HCT116 (cell line): ENCODE measurements around the gene RABL6. TPM values are rescaled to one million over a fixed set of nuclear protein-coding genes. Genes with fewer than 3 reads are reported as not detected.
"Not testable (repeated sequence)": the region's sequence is repeated elsewhere in the genome, so short reads cannot be mapped to it uniquely, and the experiment has no call there.

Source experiments
- ATAC-seq: fragments of 200-7000 bp; cut with Tn5 transposase; 2 replicates; pipeline ENCODE4 v1.9.1; 2020; ENCODE audit warnings: mild to moderate bottlenecking, moderate library complexity
- BruUV-seq: library from RNA; stranded (reverse); fragments of 400-500 nt; replicated peaks from 2 replicates; lab custom pipeline; 2021; lab: Mats Ljungman, UMichigan
- CTCF ChIA-PET: fragments of 300-600 bp; sonication (Branson Sonifier 250); formaldehyde crosslinking; loops from one replicate; lab custom pipeline; 2021; ENCODE audit warnings: antibody characterized with exemption; lab: Charles Lee
- POLR2A ChIA-PET: fragments of 300-600, 350-600 bp; sonication (Branson Sonifier 250); formaldehyde crosslinking; loops from one replicate; lab custom pipeline; 2021; ENCODE audit warnings: antibody characterized with exemption; lab: Charles Lee
- RAD21 ChIA-PET, 2 experiments: fragments of 300-600 bp; sonication (Branson Sonifier 250); formaldehyde crosslinking; loops; one replicate each; lab custom pipeline; 2023; ENCODE audit warnings: low total read pairs in 2 of 2; ENCODE audit not compliant: uncharacterized antibody in 2 of 2, unreplicated experiment in 2 of 2, low non-redundant PET in 1 of 2; lab: Charles Lee
- DNase-seq: peaks from one replicate; pipeline ENCODE4 v3.0.0-alpha.2; 2010; ENCODE audit warnings: low read depth, low spot score
- H2AFZ ChIP-seq: fragments of 200-600 bp; shearing (Covaris generic), sonication (generic); 2 replicates; pipeline ENCODE4 v1.6.1; 2017; ENCODE audit warnings: low read depth, mixed run types, mixed read lengths, antibody characterized with exemption, low read length; ENCODE audit not compliant: poor library complexity, severe bottlenecking
- H3K27ac ChIP-seq: 2 replicates; pipeline ENCODE4 v1.5.1; 2012; ENCODE audit warnings: low read depth, low read length
- H3K27me3 ChIP-seq: fragments of 200-600 bp; sonication (generic); 2 replicates; pipeline ENCODE4 v1.6.1; 2016; ENCODE audit warnings: mixed run types, low read length, mixed read lengths; ENCODE audit not compliant: insufficient read depth
- H3K36me3 ChIP-seq, 2 experiments: fragments of 200-500 bp in 1 of 2; fragments of 200-600 bp in 1 of 2; sonication (Bioruptor generic) in 1 of 2; sonication (generic) in 1 of 2; 2 replicates each; pipeline versions ENCODE4 v1.5.1 to v1.6.1; 2014 to 2016; ENCODE audit warnings: low read length in 2 of 2, inconsistent platforms in 1 of 2, mixed read lengths in 1 of 2, mixed run types in 1 of 2; ENCODE audit not compliant: insufficient read depth in 2 of 2, control insufficient read depth in 1 of 2
- H3K4me1 ChIP-seq, 2 experiments: fragments of 200-600 bp in 1 of 2; sonication (generic) in 1 of 2; 2 replicates each; pipeline versions ENCODE4 v1.5.1 to v1.6.1; 2012 to 2017; ENCODE audit warnings: low read length in 2 of 2, inconsistent platforms in 1 of 2, mild to moderate bottlenecking in 1 of 2, mixed read lengths in 1 of 2, mixed run types in 1 of 2, moderate library complexity in 1 of 2; ENCODE audit not compliant: insufficient read depth in 2 of 2, control insufficient read depth in 1 of 2
- H3K4me2 ChIP-seq: fragments of 200-600 bp; sonication (generic); 2 replicates; pipeline ENCODE4 v1.6.1; 2017; ENCODE audit warnings: mixed run types, low read length, mixed read lengths
- H3K4me3 ChIP-seq, 2 experiments: fragments of 200-600 bp in 1 of 2; sonication (generic) in 1 of 2; replicated peaks in 1 of 2; 2 replicates each; pipeline ENCODE4 v1.5.1; 2011 to 2016; ENCODE audit warnings: low read length in 2 of 2, control low read depth in 1 of 2, low read depth in 1 of 2, mild to moderate bottlenecking in 1 of 2, mixed read lengths in 1 of 2, mixed run types in 1 of 2
- H3K79me2 ChIP-seq: fragments of 200-600 bp; sonication (generic); 2 replicates; pipeline ENCODE4 v1.6.1; 2017; ENCODE audit warnings: mild to moderate bottlenecking, mixed run types, low read length, moderate library complexity, mixed read lengths; ENCODE audit not compliant: insufficient read depth
- H3K9ac ChIP-seq: fragments of 200-600 bp; sonication (generic); 2 replicates; pipeline ENCODE4 v1.6.1; 2016; ENCODE audit warnings: low read length, mixed read lengths
- H3K9me2 ChIP-seq: fragments of 200-600 bp; sonication (generic), shearing (Covaris generic); 2 replicates; pipeline ENCODE4 v1.6.1; 2017; ENCODE audit warnings: mixed run types, mild to moderate bottlenecking, moderate library complexity; ENCODE audit not compliant: insufficient read depth
- H3K9me3 ChIP-seq, 2 experiments: fragments of 200-500 bp in 1 of 2; fragments of 200-600 bp in 1 of 2; sonication (Bioruptor generic) in 1 of 2; sonication (generic) in 1 of 2; 2 replicates each; pipeline ENCODE4 v1.6.1; 2014 to 2017; ENCODE audit warnings: low read length in 2 of 2, mixed read lengths in 2 of 2, inconsistent platforms in 1 of 2, low read depth in 1 of 2, mild to moderate bottlenecking in 1 of 2, mixed run types in 1 of 2, moderate library complexity in 1 of 2; ENCODE audit not compliant: control insufficient read depth in 1 of 2, insufficient read depth in 1 of 2
- H4K20me1 ChIP-seq: fragments of 200-600 bp; sonication (generic), shearing (Covaris generic); 2 replicates; pipeline ENCODE4 v1.6.1; 2017; ENCODE audit warnings: mixed run types, mild to moderate bottlenecking, moderate library complexity; ENCODE audit not compliant: insufficient read depth
- CBX3 ChIP-seq: IDR thresholded peaks from 2 replicates; pipeline ENCODE4 v1.6.1; 2012; ENCODE audit warnings: low read depth
- EGR1 ChIP-seq: IDR thresholded peaks from 2 replicates; pipeline ENCODE4 v1.6.1; 2012; ENCODE audit warnings: low read depth
- FOSL1 ChIP-seq: IDR thresholded peaks from 2 replicates; pipeline ENCODE4 v1.6.1; 2012; ENCODE audit warnings: low read depth
- POLR2A ChIP-seq: IDR thresholded peaks from 2 replicates; pipeline ENCODE4 v1.7.0; 2011; ENCODE audit warnings: borderline replicate concordance; ENCODE audit not compliant: insufficient read depth, insufficient read length; ENCODE audit errors: extremely low read depth
- SIN3A ChIP-seq: IDR thresholded peaks from 2 replicates; pipeline ENCODE4 v1.6.1; 2012; ENCODE audit warnings: low read depth
- ZFX ChIP-seq: fragments of 450-650 bp; IDR thresholded peaks from 2 replicates; pipeline ENCODE4 v1.6.1; 2017
- intact Hi-C: fragments of 100-400 bp; cut with micrococcal nuclease; formaldehyde crosslinking; loops from 2 replicates; pipeline ENCODE4 v1.10.0; 2022
- total RNA-seq: library from RNA; stranded (reverse); gene quantifications from one replicate; pipeline ENCODE4 v1.2.1, GENCODE V29; 2021; ENCODE audit not compliant: unreplicated experiment
- TF ChIP-seq, protein P1 (sequence below): IDR thresholded peaks from 2 replicates; pipeline ENCODE4 v1.6.1; 2012

Gene RABL6
- total RNA-seq, 1 experiment from 2014 or later: 98.6 TPM

DNA sequence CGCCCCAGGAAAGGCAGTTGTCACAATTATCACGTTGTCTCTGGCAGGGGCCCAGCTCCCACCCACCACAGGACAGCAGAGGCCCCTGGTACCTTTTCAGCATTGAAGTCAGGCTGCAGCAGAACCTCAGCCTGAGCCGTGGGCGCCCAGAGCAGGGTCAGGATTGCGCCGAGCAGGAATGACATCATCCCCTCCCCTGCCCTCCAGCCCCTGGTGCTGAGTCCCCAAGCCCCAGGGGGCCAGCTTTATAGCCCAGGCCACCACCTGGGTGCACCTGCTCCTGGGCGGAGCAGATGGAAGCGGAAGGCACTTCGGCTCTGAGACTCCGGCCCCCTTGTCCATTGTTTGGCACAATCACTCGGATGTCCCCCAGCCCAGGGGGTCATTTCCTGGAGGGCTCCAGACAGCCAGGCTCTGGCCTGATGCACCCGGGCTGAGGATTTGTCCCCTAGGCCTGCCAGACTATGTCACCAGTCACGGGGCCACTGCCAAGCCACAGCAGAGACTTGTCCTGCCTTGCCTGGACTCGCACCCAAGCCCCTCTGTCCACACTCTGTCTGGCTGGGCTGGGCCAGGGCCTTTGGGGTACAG lies 43.4 kb upstream of the RABL6 start, which contains the start of gene LCN15 (continued):
- no peak for TF ChIP-seq EGR1
- TF ChIP-seq CBX3: no peak
- no peak for TF ChIP-seq ZFX
- TF ChIP-seq, protein P1, sequence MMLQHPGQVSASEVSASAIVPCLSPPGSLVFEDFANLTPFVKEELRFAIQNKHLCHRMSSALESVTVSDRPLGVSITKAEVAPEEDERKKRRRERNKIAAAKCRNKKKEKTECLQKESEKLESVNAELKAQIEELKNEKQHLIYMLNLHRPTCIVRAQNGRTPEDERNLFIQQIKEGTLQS: no peak
- TF ChIP-seq SIN3A: no peak
- no peak for TF ChIP-seq POLR2A
- TF ChIP-seq, all 23 proteins: peak for 0

DNA sequence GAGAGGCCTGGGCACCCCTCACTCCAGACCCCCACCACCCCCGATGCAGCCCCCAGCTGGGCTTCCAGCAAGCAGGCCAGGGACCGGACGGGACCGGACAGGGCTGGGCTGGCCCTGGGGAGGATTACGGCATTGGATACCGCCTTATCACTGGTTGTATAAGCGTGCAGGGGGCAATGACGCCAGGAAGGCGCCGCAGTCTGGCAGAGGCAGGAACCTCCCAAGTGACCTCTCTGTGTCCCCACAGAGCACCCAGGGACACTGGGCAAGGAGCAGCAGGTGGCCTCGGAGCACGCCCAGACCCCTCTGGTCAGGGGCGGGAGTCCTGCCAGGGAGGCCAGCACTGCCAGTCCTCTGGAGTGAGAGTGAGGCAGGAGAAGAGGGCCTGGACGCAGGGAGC lies 42.7 kb upstream of the RABL6 start:
- ChIA-PET RAD21 (no interaction called here), CTCF (no interaction called here)
- H3K27ac ChIP-seq: no peak overlapping the region

DNA sequence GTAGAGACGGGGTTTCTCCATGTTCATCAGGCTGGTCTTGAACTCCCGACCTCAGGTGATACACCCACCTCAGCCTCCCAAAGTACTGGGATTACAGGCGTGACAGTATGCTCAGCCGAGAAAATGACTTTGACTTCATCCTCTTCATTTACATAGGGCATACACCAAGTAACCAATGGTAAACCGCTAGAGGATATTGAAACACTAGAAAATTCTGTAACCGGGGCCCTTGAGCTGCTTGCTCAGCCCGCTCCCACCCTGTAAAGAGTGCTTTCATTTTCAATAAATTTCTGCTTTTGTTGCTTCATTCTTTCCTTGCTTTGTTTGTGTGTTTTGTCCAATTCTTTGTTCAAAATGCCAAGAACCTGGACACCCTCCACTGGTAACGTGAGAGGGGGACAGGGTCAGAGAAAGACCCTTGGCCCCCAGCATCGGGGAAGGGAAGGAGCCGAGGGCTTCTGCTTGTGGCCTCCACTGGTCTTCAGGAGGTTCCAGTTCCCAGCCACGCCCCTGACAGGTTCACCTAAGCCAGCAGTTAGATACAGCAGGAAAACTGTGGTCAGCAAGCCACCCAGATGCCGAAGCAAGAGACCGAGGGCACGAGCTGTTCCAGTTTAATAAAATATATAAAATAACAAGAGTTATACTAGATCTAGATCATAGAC lies 41.9 kb upstream of the RABL6 start:
- ATAC-seq, H3K36me3 ChIP-seq: not testable (repeated sequence)

More for the DNA sequence above, 42.7 kb upstream of the RABL6 start:
- intact Hi-C loops: no loop called here
- DNase-seq (no peak), ATAC-seq (no peak)
- Histone ChIP-seq H4K20me1 (no peaks in the 10 kb centered on the region), H3K4me1 (peaks cover 13 to 33% of the 10 kb centered on the region in 2 experiments; a peak in 3 of 4 replicates), H3K9ac (no peak overlapping the region), H3K79me2 (no peaks in the 10 kb centered on the region), H3K9me2 (no peaks in the 10 kb centered on the region), H3K36me3 (no peaks in the 10 kb centered on the region), H3K9me3 (no peaks in the 10 kb centered on the region), H2AFZ (no peak overlapping the region), H3K4me3 (no peak overlapping the region), H3K4me2 (no peak overlapping the region), H3K27me3 (no peaks in the 10 kb centered on the region)
- POLR2A ChIA-PET: no interaction called here
- TF ChIP-seq FOSL1 (no peak), POLR2A (no peak)
- BruUV-seq: no TSS peak

More for the DNA sequence above, 41.9 kb upstream of the RABL6 start:
- CTCF ChIA-PET: interaction anchor here (1.2 to 1.7 kb wide), 2 partner anchors 12 to 26 kb away, joined by 3 to 4 read pairs; no protein-coding TSS in a partner anchor
- intact Hi-C loops, H3K9me2 ChIP-seq, H3K4me2 ChIP-seq, H3K9me3 ChIP-seq, H3K27me3 ChIP-seq, BruUV-seq, H3K79me2 ChIP-seq, RAD21 ChIA-PET, H3K27ac ChIP-seq, H3K9ac ChIP-seq, POLR2A ChIA-PET, H3K4me3 ChIP-seq, H4K20me1 ChIP-seq, DNase-seq, H2AFZ ChIP-seq: not testable (repeated sequence)
- H3K4me1 ChIP-seq: peaks cover 13 to 28% of the 10 kb centered on the region in 2 experiments; a peak in 3 of 4 replicates
